Muscle layer of duodenum (tissue), 2 donors: ENCODE measurements around the gene SLC2A3.
"Not testable (repeated sequence)": the region's sequence is repeated elsewhere in the genome, so short reads cannot be mapped to it uniquely, and the experiment has no call there.

Source experiments
- H3K27ac ChIP-seq: one replicate; pipeline ENCODE4 v1.7.0; 2013; ENCODE audit warnings: mild to moderate bottlenecking, low read length
- H3K27me3 ChIP-seq: one replicate; pipeline ENCODE4 v1.7.0; 2013; ENCODE audit warnings: low read depth, mild to moderate bottlenecking, control low read depth, low read length
- H3K36me3 ChIP-seq, 2 donors: one replicate each; pipeline ENCODE4 v1.7.0; 2013; ENCODE audit warnings: low read length in 2 of 2, control low read depth in 1 of 2, mild to moderate bottlenecking in 1 of 2; ENCODE audit not compliant: insufficient read depth in 2 of 2, control insufficient read depth in 1 of 2
- H3K4me1 ChIP-seq, 2 donors: one replicate each; pipeline ENCODE4 v1.7.0; 2013; ENCODE audit warnings: low read length in 2 of 2, mild to moderate bottlenecking in 2 of 2, control low read depth in 1 of 2, moderate library complexity in 1 of 2; ENCODE audit not compliant: insufficient read depth in 2 of 2, control insufficient read depth in 1 of 2
- H3K4me3 ChIP-seq, 2 donors: one replicate each; pipeline ENCODE4 v1.7.0; 2013; ENCODE audit warnings: low read length in 2 of 2, low read depth in 1 of 2, mild to moderate bottlenecking in 1 of 2
- H3K9me3 ChIP-seq, 2 donors: one replicate each; pipeline ENCODE4 v1.7.0; 2013; ENCODE audit warnings: low read length in 2 of 2, control low read depth in 1 of 2, mild to moderate bottlenecking in 1 of 2; ENCODE audit not compliant: control insufficient read depth in 1 of 2
- donor health status: healthy.

The SLC2A3 gene

DNA sequence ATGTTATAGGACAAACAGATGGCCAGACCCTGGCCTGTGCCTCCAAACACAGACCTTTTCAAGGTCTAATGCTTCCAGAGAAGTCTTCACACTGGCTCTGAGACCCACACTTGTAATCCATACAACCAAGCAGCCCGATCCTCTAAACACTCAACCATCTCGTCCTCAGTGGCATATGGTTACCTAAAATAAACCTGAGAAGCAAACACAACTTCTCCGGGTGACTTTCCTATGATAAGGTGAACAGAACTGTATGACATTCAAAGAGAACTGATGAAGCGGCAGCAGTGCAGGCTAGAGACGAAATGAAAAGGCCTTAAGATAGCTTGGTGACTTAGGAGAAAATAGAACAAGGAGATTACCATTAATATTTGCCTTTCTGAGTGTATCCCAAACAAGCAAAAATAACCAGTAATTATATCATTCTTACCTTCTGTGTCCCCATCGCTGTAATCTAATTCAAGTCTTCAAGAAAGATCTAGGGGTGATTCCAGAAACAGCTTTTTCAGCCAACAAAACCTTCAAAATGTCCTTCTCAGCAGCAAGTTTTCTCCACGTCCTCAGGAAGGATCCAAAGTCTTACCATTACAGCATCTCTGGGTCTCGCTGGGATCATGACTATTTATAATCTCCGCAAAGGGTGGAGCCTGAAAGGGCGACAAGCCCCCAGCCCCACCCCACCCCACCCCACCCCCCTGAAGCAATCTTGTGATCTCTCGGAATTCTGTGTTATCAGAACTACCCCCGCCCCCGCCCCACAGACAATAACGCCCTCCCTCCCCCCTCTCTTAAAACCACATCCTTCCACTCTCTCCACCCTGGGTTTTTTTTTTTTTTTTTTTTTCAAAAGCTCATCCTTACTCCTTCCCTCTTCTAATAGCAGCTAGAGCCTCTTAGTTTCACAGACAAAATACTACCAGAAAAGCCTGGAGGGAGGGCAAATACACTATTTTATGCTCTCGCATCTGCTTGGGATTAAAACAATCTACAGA is at the start of gene SLC2A3:
Gene SLC2A3, minus strand, starts transcription at position 598 of the 992 bp plus-strand sequence. Its CDS starts 153 bp downstream, at position 445.
- H3K36me3 ChIP-seq = peaks cover 5% of the 10 kb centered on the region in 2 donors
- H3K27ac ChIP-seq = peak within 1 kb of the TSS; percentile 94
- peaks cover 0 to 4% of the 10 kb centered on the region in 2 donors for H3K4me1 ChIP-seq
- peak within 1 kb of the TSS; percentile 76 to 84 for H3K4me3 ChIP-seq
- H3K27me3 ChIP-seq = no peaks in the 10 kb centered on the region
- H3K9me3 ChIP-seq = no peaks in the 10 kb centered on the region

- Histone ChIP-seq H3K27ac (no peak overlapping the region), H3K36me3 (no peaks in the 10 kb centered on the region), H3K4me1 (no peaks in the 10 kb centered on the region), H3K9me3 (no peaks in the 10 kb centered on the region), H3K27me3 (no peaks in the 10 kb centered on the region), H3K4me3 (no peak overlapping the region)
Observed at GRCh38 chr12:7984900-7985299, 48.9 kb upstream of the SLC2A3 start.

- not testable (repeated sequence) for H3K36me3 ChIP-seq
Observed at GRCh38 chr12:7983460-7983859, 47.5 kb upstream of the SLC2A3 start.

GRCh38 chr12:7983019-7983418 is 47.0 kb upstream of the SLC2A3 start:
- H3K27ac ChIP-seq, H3K9me3 ChIP-seq, H3K4me3 ChIP-seq, H3K27me3 ChIP-seq, H3K4me1 ChIP-seq, H3K36me3 ChIP-seq: not testable (repeated sequence)

More at GRCh38 chr12:7983460-7983859, 47.5 kb upstream of the SLC2A3 start:
- H3K27ac ChIP-seq, H3K9me3 ChIP-seq, H3K27me3 ChIP-seq, H3K4me3 ChIP-seq, H3K4me1 ChIP-seq: not testable (repeated sequence)

GRCh38 chr12:7982332-7982735 is 46.3 kb upstream of the SLC2A3 start:
- H3K4me1 ChIP-seq, H3K27ac ChIP-seq, H3K36me3 ChIP-seq, H3K27me3 ChIP-seq, H3K9me3 ChIP-seq, H3K4me3 ChIP-seq: not testable (repeated sequence)

GRCh38 chr12:7981446-7981845 is 45.5 kb upstream of the SLC2A3 start:
- Histone ChIP-seq H3K9me3 (no peaks in the 10 kb centered on the region), H3K27ac (no peak overlapping the region), H3K27me3 (no peaks in the 10 kb centered on the region), H3K36me3 (no peaks in the 10 kb centered on the region), H3K4me1 (no peaks in the 10 kb centered on the region), H3K4me3 (no peak overlapping the region)

GRCh38 chr12:7977351-7978124 is 41.6 kb upstream of the SLC2A3 start:
- H3K4me3 ChIP-seq, H3K9me3 ChIP-seq, H3K27me3 ChIP-seq, H3K4me1 ChIP-seq, H3K36me3 ChIP-seq, H3K27ac ChIP-seq: not testable (repeated sequence)

DNA sequence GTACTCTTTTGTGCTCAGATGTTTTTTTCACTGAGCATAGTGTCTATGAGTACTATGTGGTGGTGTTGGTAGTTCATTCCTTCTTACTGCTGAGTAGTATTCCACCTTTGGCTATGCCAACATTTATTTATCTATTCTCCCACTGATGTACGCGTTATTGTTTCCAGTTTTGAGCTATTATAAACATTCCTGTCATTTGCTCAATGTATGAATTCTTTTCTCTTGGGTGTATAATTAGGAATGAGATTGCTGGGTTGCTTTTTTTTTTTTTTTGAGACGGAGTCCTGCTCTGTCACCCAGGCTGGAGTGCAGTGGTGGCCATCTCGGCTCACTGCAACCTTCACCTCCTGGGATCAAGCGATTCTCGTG is 37.5 kb upstream of the SLC2A3 start:
- Histone ChIP-seq H3K27me3 (no peaks in the 10 kb centered on the region), H3K4me1 (peaks cover 0 to 11% of the 10 kb centered on the region in 2 donors), H3K36me3 (no peaks in the 10 kb centered on the region), H3K27ac (no peak overlapping the region), H3K9me3 (no peaks in the 10 kb centered on the region), H3K4me3 (no peak overlapping the region)

DNA sequence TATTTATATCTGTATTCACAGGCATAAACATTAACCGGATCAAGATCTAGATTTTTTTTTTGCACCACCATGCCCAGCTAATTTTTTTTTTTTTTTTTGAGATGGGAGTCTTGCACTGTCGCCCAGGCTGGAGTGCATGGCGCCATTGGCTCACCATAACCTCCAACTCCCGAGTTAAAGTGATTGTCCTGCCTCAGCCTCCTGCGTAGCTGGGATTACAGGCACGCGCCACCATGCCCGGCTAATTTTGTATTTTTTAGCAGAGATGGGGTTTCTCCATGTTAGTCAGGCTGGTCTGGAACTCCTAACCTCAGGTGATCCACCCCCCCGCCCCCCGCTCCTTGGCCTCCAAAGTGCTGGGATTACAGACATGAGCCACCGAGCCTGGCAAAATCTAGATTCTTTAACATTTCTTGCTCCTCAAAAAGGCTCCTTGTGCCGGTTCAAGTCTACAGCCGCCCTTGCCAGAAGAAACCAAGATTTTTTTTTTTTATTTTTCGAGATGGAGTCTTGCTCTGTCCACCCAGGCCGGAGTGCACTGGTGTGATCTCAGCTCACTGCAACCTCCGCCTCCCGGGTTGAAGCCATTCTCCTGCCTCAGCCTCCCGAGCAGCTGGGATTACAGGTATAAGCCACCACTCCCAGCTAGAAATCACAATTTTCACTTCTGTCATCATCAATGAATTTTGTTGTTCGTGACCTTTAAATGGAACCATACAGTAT is 36.9 kb upstream of the SLC2A3 start:
- H3K4me1 ChIP-seq = peaks cover 0 to 11% of the 10 kb centered on the region in 2 donors
- H3K36me3 ChIP-seq = no peaks in the 10 kb centered on the region
- H3K27me3 ChIP-seq = no peaks in the 10 kb centered on the region
- H3K27ac ChIP-seq = no peak overlapping the region
- no peak overlapping the region for H3K4me3 ChIP-seq
- H3K9me3 ChIP-seq = no peaks in the 10 kb centered on the region

DNA sequence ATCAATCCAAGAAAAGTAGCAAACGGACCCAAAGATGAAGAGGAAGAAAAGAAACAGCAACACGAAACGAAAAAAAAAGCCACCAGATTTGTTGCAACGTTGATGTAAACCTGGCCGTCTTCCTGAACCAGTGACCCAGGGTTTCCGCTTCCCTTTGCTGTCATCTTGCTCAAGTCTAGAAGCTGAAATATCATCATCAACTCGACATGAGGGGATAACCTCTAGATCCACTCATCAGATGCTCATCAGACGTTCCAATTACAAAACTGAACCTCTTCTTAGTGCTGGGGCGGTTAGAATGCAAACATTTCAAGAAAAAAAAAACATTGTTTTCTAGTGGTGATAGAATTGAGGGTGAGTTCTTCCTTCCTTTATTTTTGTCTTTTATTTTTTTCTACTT is 36.3 kb upstream of the SLC2A3 start:
- H3K4me3 ChIP-seq, H3K36me3 ChIP-seq, H3K9me3 ChIP-seq, H3K27ac ChIP-seq, H3K27me3 ChIP-seq: not testable (repeated sequence)
- peaks cover 0 to 11% of the 10 kb centered on the region in 2 donors for H3K4me1 ChIP-seq

DNA sequence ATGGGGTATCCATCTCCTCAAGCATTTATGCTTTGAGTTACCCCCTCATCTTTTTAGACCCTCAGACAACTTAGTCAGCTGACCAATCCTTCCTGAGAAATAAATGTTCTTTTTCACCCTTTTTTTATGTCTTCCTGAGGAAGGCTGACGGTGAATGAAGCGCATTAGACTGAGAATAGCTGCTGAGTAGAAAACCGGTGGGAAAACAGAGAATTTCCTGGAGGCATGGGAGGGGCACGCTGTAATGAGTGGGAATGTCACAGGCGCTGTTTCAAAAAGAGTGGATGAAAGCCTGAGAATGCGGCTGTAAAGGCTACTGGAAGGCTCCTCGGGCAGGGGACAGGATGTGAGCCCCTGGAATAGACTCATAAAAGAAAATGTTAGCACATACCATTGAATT is 35.8 kb upstream of the SLC2A3 start:
- H3K4me3 ChIP-seq = peak overlapping the region in 1 of 2 donors; percentile 68
- H3K9me3 ChIP-seq, H3K36me3 ChIP-seq, H3K27me3 ChIP-seq: not testable (repeated sequence)
- peaks cover 0 to 11% of the 10 kb centered on the region in 2 donors for H3K4me1 ChIP-seq
- H3K27ac ChIP-seq = peak overlapping the region; percentile 94
